GM12892 (cell line): Measurements from ENCODE around the gene NLRX1. TPM values are rescaled to one million over a fixed set of nuclear protein-coding genes. Genes with fewer than 3 reads are reported as not detected.
"Not testable (repeated sequence)": the region's sequence is repeated elsewhere in the genome, so short reads cannot be mapped to it uniquely, and the experiment has no call there.

ENCODE experiments used
- DNase-seq: peaks from one replicate; pipeline ENCODE4 v3.0.0; 2011; ENCODE audit not compliant: insufficient read length
- FAIRE-seq: peaks from 2 replicates; lab custom pipeline; 2011; peaks lifted over from hg19 to GRCh38; lab: Jason Lieb, UNC
- POLR2A ChIP-seq: IDR thresholded peaks from 2 replicates; pipeline ENCODE4 v1.6.1; 2011; ENCODE audit warnings: low read depth, low read length, control low read depth
- POLR2AphosphoS5 ChIP-seq: IDR thresholded peaks from 2 replicates; pipeline ENCODE4 v1.6.1; 2011; ENCODE audit warnings: low read depth, low read length, control low read depth
- TAF1 ChIP-seq: IDR thresholded peaks from 2 replicates; pipeline ENCODE4 v1.6.1; 2011; ENCODE audit warnings: low read depth, mild to moderate bottlenecking, control low read depth, low read length, borderline replicate concordance
- polyA plus RNA-seq: library from polyadenylated mRNA; unstranded; fragments of >200 nt; gene quantifications from one replicate; pipeline ENCODE4 v1.2.1, GENCODE V29; 2012; ENCODE audit warnings: missing spikeins, inconsistent platforms; ENCODE audit not compliant: missing spikeins

Gene NLRX1
- 5.2 TPM for polyA plus RNA-seq

GRCh38 chr11:119168471-119169281, at the start of gene NLRX1:
Gene NLRX1 (plus strand): TSS chr11:119168725. CDS start chr11:119171404, 2,679 bp downstream.
- peak; percentile 80 for TF ChIP-seq POLR2A
- peak; percentile 50 for TF ChIP-seq TAF1
- peak; percentile 66; the same call in 1 of the 2 replicates for TF ChIP-seq POLR2AphosphoS5
- peak; percentile 96 for DNase-seq
- peak; percentile 96 for FAIRE-seq

- no peak for FAIRE-seq
- no peak for DNase-seq
- TF ChIP-seq TAF1 (no peak), POLR2A (no peak), POLR2AphosphoS5 (no peak)
Observed at GRCh38 chr11:119118946-119119345, 49.6 kb upstream of the NLRX1 start.

- DNase-seq (no peak), FAIRE-seq (no peak)
- TF ChIP-seq POLR2A (no peak), POLR2AphosphoS5 (no peak), TAF1 (no peak)
Observed at GRCh38 chr11:119120639-119121007, 47.9 kb upstream of the NLRX1 start.

- FAIRE-seq (peak; percentile 100), DNase-seq (peak; percentile 99)
- no peak for TF ChIP-seq TAF1
- peak; percentile 87 for TF ChIP-seq POLR2AphosphoS5
- peak; percentile 87 for TF ChIP-seq POLR2A
Observed at GRCh38 chr11:119121008-119121810, 47.3 kb upstream of the NLRX1 start, which contains the start of gene HINFP. Gene HINFP (plus strand): TSS chr11:119121580. CDS start chr11:119126945, 5,365 bp downstream.

GRCh38 chr11:119121811-119122124, 46.8 kb upstream of the NLRX1 start:
- FAIRE-seq (no peak), DNase-seq (no peak)
- no peak for TF ChIP-seq TAF1
- TF ChIP-seq POLR2AphosphoS5 = no peak
- TF ChIP-seq POLR2A = no peak

GRCh38 chr11:119125821-119126220, 42.7 kb upstream of the NLRX1 start:
- no peak for TF ChIP-seq POLR2AphosphoS5
- TF ChIP-seq TAF1 = no peak
- DNase-seq = no peak

GRCh38 chr11:119126675-119127268, 41.8 kb upstream of the NLRX1 start:
- FAIRE-seq = no peak
- TF ChIP-seq POLR2AphosphoS5 (no peak), TAF1 (no peak), POLR2A (no peak)
- no peak for DNase-seq

More at GRCh38 chr11:119125821-119126220, 42.7 kb upstream of the NLRX1 start:
- no peak for FAIRE-seq

GRCh38 chr11:119130662-119131061, 37.9 kb upstream of the NLRX1 start:
- FAIRE-seq = no peak

GRCh38 chr11:119134389-119134978, 34.0 kb upstream of the NLRX1 start:
- no peak for DNase-seq
- no peak for FAIRE-seq
- TF ChIP-seq POLR2A (no peak), TAF1 (no peak), POLR2AphosphoS5 (no peak)

More at GRCh38 chr11:119130662-119131061, 37.9 kb upstream of the NLRX1 start:
- DNase-seq = no peak
- no peak for TF ChIP-seq POLR2AphosphoS5
- no peak for TF ChIP-seq POLR2A
- TF ChIP-seq TAF1 = no peak

- not testable (repeated sequence) for FAIRE-seq, DNase-seq
Observed at GRCh38 chr11:119139276-119139675, 29.2 kb upstream of the NLRX1 start.

- DNase-seq = peak; percentile 71
- no peak for TF ChIP-seq POLR2A
- TF ChIP-seq TAF1 = no peak
- TF ChIP-seq POLR2AphosphoS5 = no peak
- FAIRE-seq = peak; percentile 65
Observed at GRCh38 chr11:119144825-119145486, 23.6 kb upstream of the NLRX1 start.
